ENCODE measurements around the gene CTSL.

Gene CTSL

DNA sequence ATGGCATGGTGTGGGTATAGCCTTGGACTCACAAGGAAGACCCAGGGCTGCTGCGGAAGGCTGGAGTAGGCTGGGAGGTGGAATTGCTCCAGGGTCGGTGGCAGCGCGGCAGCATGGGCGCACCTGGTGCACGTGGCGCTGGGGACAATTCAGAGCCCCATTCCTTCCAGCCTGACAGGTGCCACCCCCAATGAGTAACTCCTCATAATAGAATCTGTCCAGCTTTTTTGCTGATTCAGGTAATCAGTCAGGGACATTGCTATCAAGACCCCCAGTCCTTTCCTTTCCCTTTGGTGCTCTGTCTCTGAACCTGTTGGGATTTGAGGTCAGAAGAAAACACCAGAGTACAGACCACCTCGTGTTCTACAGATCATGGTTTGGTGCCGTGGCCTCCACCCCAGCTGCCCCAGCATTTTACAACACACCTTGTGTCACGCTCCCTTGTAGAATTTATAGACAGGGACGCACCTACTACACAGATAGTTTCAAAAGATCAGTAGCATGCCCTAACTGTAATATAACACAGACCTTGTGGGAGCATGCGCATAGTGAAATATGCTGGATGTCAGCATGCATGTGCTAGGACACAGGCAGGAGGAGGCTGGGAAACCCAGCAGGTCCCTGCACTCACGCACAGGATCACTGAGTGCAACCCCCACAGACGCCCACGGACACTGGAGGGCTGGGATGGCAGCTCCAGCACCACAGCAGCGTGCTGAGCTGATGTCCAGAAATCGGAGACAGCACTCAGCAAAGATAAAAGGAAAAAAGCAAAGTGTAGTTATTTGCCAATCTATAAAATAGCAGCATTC lies 47.9 kb upstream of the CTSL start (continued):
- TF ChIP-seq, protein P1, sequence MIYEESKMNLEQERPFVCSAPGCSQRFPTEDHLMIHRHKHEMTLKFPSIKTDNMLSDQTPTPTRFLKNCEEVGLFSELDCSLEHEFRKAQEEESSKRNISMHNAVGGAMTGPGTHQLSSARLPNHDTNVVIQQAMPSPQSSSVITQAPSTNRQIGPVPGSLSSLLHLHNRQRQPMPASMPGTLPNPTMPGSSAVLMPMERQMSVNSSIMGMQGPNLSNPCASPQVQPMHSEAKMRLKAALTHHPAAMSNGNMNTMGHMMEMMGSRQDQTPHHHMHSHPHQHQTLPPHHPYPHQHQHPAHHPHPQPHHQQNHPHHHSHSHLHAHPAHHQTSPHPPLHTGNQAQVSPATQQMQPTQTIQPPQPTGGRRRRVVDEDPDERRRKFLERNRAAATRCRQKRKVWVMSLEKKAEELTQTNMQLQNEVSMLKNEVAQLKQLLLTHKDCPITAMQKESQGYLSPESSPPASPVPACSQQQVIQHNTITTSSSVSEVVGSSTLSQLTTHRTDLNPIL (CRISPR knock-in tag; IDR thresholded peaks at IDR 0.05; ENCODE audit: low read depth): no peak
- no peak for TF ChIP-seq ZNF8 (CRISPR knock-in tag; IDR thresholded peaks at IDR 0.05)
- TF ChIP-seq ZNF565 (CRISPR knock-in tag; conservative IDR thresholded peaks at IDR 0.05; ENCODE audit: low read depth): no peak
- no peak for TF ChIP-seq SNAI2 (CRISPR knock-in tag; IDR thresholded peaks at IDR 0.05)
- TF ChIP-seq, protein P2, sequence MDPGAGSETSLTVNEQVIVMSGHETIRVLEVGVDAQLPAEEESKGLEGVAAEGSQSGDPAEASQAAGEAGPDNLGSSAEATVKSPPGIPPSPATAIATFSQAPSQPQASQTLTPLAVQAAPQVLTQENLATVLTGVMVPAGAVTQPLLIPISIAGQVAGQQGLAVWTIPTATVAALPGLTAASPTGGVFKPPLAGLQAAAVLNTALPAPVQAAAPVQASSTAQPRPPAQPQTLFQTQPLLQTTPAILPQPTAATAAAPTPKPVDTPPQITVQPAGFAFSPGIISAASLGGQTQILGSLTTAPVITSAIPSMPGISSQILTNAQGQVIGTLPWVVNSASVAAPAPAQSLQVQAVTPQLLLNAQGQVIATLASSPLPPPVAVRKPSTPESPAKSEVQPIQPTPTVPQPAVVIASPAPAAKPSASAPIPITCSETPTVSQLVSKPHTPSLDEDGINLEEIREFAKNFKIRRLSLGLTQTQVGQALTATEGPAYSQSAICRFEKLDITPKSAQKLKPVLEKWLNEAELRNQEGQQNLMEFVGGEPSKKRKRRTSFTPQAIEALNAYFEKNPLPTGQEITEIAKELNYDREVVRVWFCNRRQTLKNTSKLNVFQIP (CRISPR knock-in tag; IDR thresholded peaks at IDR 0.05; ENCODE audit: borderline replicate concordance, low read depth): no peak

- ATAC-seq: peak; percentile 88
Observed at GRCh38 chr9:87678650-87679355, 47.1 kb upstream of the CTSL start.

More at GRCh38 chr9:87678650-87679355, 47.1 kb upstream of the CTSL start:
- no peak for TF ChIP-seq TCF4 (CRISPR knock-in tag; IDR thresholded peaks at IDR 0.05; ENCODE audit: borderline replicate concordance)
- TF ChIP-seq ZNF8 (CRISPR knock-in tag; IDR thresholded peaks at IDR 0.05): no peak
- TF ChIP-seq CSDC2 (CRISPR knock-in tag; IDR thresholded peaks at IDR 0.05): no peak
- no peak for TF ChIP-seq OSR1 (CRISPR knock-in tag; IDR thresholded peaks at IDR 0.05)
- no peak for TF ChIP-seq ZC3H10 (CRISPR knock-in tag; IDR thresholded peaks at IDR 0.05)
- no peak for TF ChIP-seq CSRNP3 (CRISPR knock-in tag; IDR thresholded peaks at IDR 0.05)
- TF ChIP-seq ARNTL (CRISPR knock-in tag; IDR thresholded peaks at IDR 0.05; ENCODE audit: borderline replicate concordance, low read depth): no peak
- TF ChIP-seq, protein P2 (CRISPR knock-in tag; IDR thresholded peaks at IDR 0.05; ENCODE audit: borderline replicate concordance, low read depth): no peak
- TF ChIP-seq ZNF70 (CRISPR knock-in tag; IDR thresholded peaks at IDR 0.05): no peak
- no peak for TF ChIP-seq TSHZ2 (CRISPR knock-in tag; IDR thresholded peaks at IDR 0.05)
- no peak for TF ChIP-seq BACH2 (CRISPR knock-in tag; IDR thresholded peaks at IDR 0.05; ENCODE audit: borderline replicate concordance)
- no peak for TF ChIP-seq ZFP30 (CRISPR knock-in tag; IDR thresholded peaks at IDR 0.05)
- TF ChIP-seq PPARA (CRISPR knock-in tag; IDR thresholded peaks at IDR 0.05; ENCODE audit: borderline replicate concordance): no peak
- no peak for TF ChIP-seq TOX (CRISPR knock-in tag; IDR thresholded peaks at IDR 0.05; ENCODE audit: borderline replicate concordance)
- TF ChIP-seq ZFP3 (CRISPR knock-in tag; IDR thresholded peaks at IDR 0.05): no peak
- TF ChIP-seq PATZ1 (CRISPR knock-in tag; IDR thresholded peaks at IDR 0.05; ENCODE audit: borderline replicate concordance): no peak
- TF ChIP-seq, protein P1 (CRISPR knock-in tag; IDR thresholded peaks at IDR 0.05; ENCODE audit: low read depth): no peak
- TF ChIP-seq RARB (CRISPR knock-in tag; IDR thresholded peaks at IDR 0.05): no peak
- no peak for TF ChIP-seq ZNF565 (CRISPR knock-in tag; conservative IDR thresholded peaks at IDR 0.05; ENCODE audit: low read depth)
